C4-2B (cell line): Measurements from ENCODE around the gene GMEB2.
"Not testable (repeated sequence)": the region's sequence is repeated elsewhere in the genome, so short reads cannot be mapped to it uniquely, and the experiment has no call there.

ENCODE experiments used
- CTCF ChIP-seq: fragments of 450-650 bp; conservative IDR thresholded peaks from 2 replicates; pipeline ENCODE4 v1.5.1; 2017; ENCODE audit warnings: mild to moderate bottlenecking
- ZFX ChIP-seq: fragments of 450-650 bp; IDR thresholded peaks from 2 replicates; pipeline ENCODE4 v1.6.1; 2017

GRCh38 chr20:63559485-63560332 lies 67.2 kb downstream of the GMEB2 start:
- not testable (repeated sequence) for TF ChIP-seq CTCF, ZFX
